Stomach (tissue), 9 donors: ENCODE data around the gene DKK2. TPM values are rescaled to one million over a fixed set of nuclear protein-coding genes. Genes with fewer than 3 reads are reported as not detected.
A peak's percentile ranks its signal among the peaks of the same experiment; 100 is the strongest.
"Not testable (repeated sequence)": the region's sequence is repeated elsewhere in the genome, so short reads cannot be mapped to it uniquely, and the experiment has no call there.

Source experiments
- DNase-seq, 2 donors: peaks; one replicate each; pipeline versions ENCODE4 v3.0.0 to v3.0.0-alpha.2; 2013 to 2019
- H3K27ac ChIP-seq, 5 donors: fragments of 200-600 bp in 4 of 5; sonication (generic) in 4 of 5; one replicate each; pipeline ENCODE4 v1.5.1; 2013 to 2019; ENCODE audit warnings: mild to moderate bottlenecking in 1 of 5, moderate library complexity in 1 of 5
- H3K27me3 ChIP-seq, 3 donors: fragments of 200-600 bp; sonication (generic); one replicate each; pipeline ENCODE4 v1.5.1; 2017 to 2019; ENCODE audit warnings: mixed run types in 1 of 3
- H3K36me3 ChIP-seq, 4 donors: fragments of 200-600 bp; sonication (generic); 1 replicate in 3 of 4; 2 replicates in 1 of 4; pipeline ENCODE4 v1.5.1; 2016 to 2019
- H3K4me1 ChIP-seq, 4 donors: fragments of 200-600 bp; sonication (generic); one replicate each; pipeline ENCODE4 v1.5.1; 2016 to 2019
- H3K4me3 ChIP-seq, 4 donors: fragments of 200-600 bp; sonication (generic) in 3 of 4; one replicate each; pipeline ENCODE4 v1.5.1; 2016 to 2019; ENCODE audit warnings: mild to moderate bottlenecking in 1 of 4
- H3K9me3 ChIP-seq, 4 donors: fragments of 200-600 bp; sonication (generic); one replicate each; pipeline ENCODE4 v1.5.1; 2016 to 2019
- CTCF ChIP-seq, 7 experiments: fragments of 450-650 bp in 4 of 7; fragments of 200-600 bp in 3 of 7; sonication (generic) in 3 of 7; IDR thresholded peaks; one replicate each; pipeline ENCODE4 v1.5.1; 2016 to 2019; ENCODE audit warnings: antibody characterized with exemption in 7 of 7, control low read depth in 2 of 7, mild to moderate bottlenecking in 1 of 7
- EP300 ChIP-seq: sonication (generic); formaldehyde crosslinking; IDR thresholded peaks from one replicate; pipeline ENCODE4 v1.6.1; 2017; ENCODE audit warnings: antibody characterized with exemption
- POLR2A ChIP-seq, 4 donors: fragments of 450-650 bp; IDR thresholded peaks; one replicate each; pipeline ENCODE4 v1.6.1; 2016; ENCODE audit warnings: antibody characterized with exemption in 4 of 4, control low read depth in 2 of 4, mild to moderate bottlenecking in 1 of 4, moderate library complexity in 1 of 4
- POLR2AphosphoS5 ChIP-seq, 3 donors: sonication (generic); formaldehyde crosslinking; IDR thresholded peaks; one replicate each; pipeline ENCODE4 v1.6.1; 2016; ENCODE audit warnings: antibody characterized with exemption in 3 of 3
- WGBS, 5 donors: extraction: QIAGEN DNeasy Blood & Tissue Kit in 3 of 5; methylation state at CpG; one replicate each; pipeline versions ENCODE4 v1.1.5 to v1.1.7; 2013 to 2018; 5-methylcytosine and 5-hydroxymethylcytosine counted together
- intact Hi-C: fragments of 100-400 bp; cut with DNase I; formaldehyde crosslinking; loops from one replicate; pipeline ENCODE4 v1.15.1; 2023; ENCODE audit warnings: low total_unique reads
- polyA plus RNA-seq, 3 donors: library from polyadenylated mRNA; stranded (reverse); fragments of 200-250 nt; gene quantifications; one replicate each; pipeline ENCODE4 v1.2.3, GENCODE V29; 2013
- total RNA-seq, 5 donors: library from RNA; depleted of rRNA; stranded (reverse); fragments of >200 nt; gene quantifications; one replicate each; pipeline versions ENCODE4 v1.1.0 to v1.2.3, GENCODE V29; 2014 to 2016
- donor health status: healthy with polysubstance abuse.
- donor health status: Bipolar disorder and iron deficiency.
- donor health status: healthy.

DKK2 gene
- total and polyA plus RNA-seq, 8 donors: 0.05 to 2.6 (median 0.58) TPM; not detected in 5

GRCh38 chr4:106909486-106910188 lies 126.5 kb downstream of the DKK2 start:
- no peaks in the 10 kb centered on the region for H3K27me3 ChIP-seq
- H3K4me1 ChIP-seq: no peaks in the 10 kb centered on the region
- intact Hi-C loops: no loop called here
- H3K9me3 ChIP-seq: no peaks in the 10 kb centered on the region
- no peak overlapping the region for H3K4me3 ChIP-seq
- H3K27ac ChIP-seq: no peak overlapping the region
- no peak for DNase-seq
- no peaks in the 10 kb centered on the region for H3K36me3 ChIP-seq
- TF ChIP-seq EP300 (no peak), POLR2A (IDR thresholded peaks at IDR 0.05) (no peak), CTCF (IDR thresholded peaks at IDR 0.05) (no peak), POLR2AphosphoS5 (IDR thresholded peaks at IDR 0.05) (no peak)
- WGBS, 5 donors: 65 to 85% (median 75%) methylated on average over 1 of the region's 1 CpG

- H3K27ac ChIP-seq, H3K9me3 ChIP-seq, DNase-seq, H3K4me3 ChIP-seq, H3K36me3 ChIP-seq, H3K27me3 ChIP-seq, intact Hi-C loops, H3K4me1 ChIP-seq: not testable (repeated sequence)
- WGBS, 5 donors: 91 to 95% (median 92%) methylated on average over 11 of the region's 11 CpGs
These were observed 128.1 kb downstream of the DKK2 start for GRCh38 chr4:106908049-106908448.

- Histone ChIP-seq H3K36me3 (no peaks in the 10 kb centered on the region), H3K27me3 (no peaks in the 10 kb centered on the region), H3K9me3 (no peaks in the 10 kb centered on the region), H3K4me1 (no peaks in the 10 kb centered on the region), H3K27ac (no peak overlapping the region), H3K4me3 (no peak overlapping the region)
- TF ChIP-seq POLR2A (IDR thresholded peaks at IDR 0.05) (no peak), CTCF (IDR thresholded peaks at IDR 0.05) (no peak), POLR2AphosphoS5 (IDR thresholded peaks at IDR 0.05) (no peak), EP300 (no peak)
- WGBS, 5 donors: 65 to 78% (median 71%) methylated on average over 2 of the region's 2 CpGs
- no peak for DNase-seq
- intact Hi-C loops: no loop called here
These were observed 128.9 kb downstream of the DKK2 start for GRCh38 chr4:106907216-106907615.

- Histone ChIP-seq H3K4me3 (no peak overlapping the region), H3K9me3 (no peaks in the 10 kb centered on the region), H3K4me1 (no peaks in the 10 kb centered on the region), H3K36me3 (no peaks in the 10 kb centered on the region), H3K27ac (no peak overlapping the region), H3K27me3 (no peaks in the 10 kb centered on the region)
- no peak for TF ChIP-seq POLR2AphosphoS5 (IDR thresholded peaks at IDR 0.05)
- no peak for TF ChIP-seq EP300
- TF ChIP-seq POLR2A (IDR thresholded peaks at IDR 0.05): no peak
- no peak for TF ChIP-seq CTCF (IDR thresholded peaks at IDR 0.05)
- intact Hi-C loops: no loop called here
- WGBS, 5 donors: 67 to 79% (median 70%) methylated on average over 1 of the region's 1 CpG
- DNase-seq: no peak
These were observed 129.4 kb downstream of the DKK2 start for GRCh38 chr4:106906728-106907127.

- H3K9me3 ChIP-seq: peaks cover 0 to 9% (median 6%) of the 10 kb centered on the region in 4 donors
- TF ChIP-seq CTCF (IDR thresholded peaks at IDR 0.05) (peak in 1 of 7 experiments; percentile 14), POLR2A (IDR thresholded peaks at IDR 0.05) (no peak)
- H3K36me3 ChIP-seq: no peaks in the 10 kb centered on the region
- no peaks in the 10 kb centered on the region for H3K4me1 ChIP-seq
- DNase-seq: peak in 1 of 2 donors; percentile 64
- 27 to 39% (median 35%) methylated on average over 4 of the region's 4 CpGs for WGBS, 5 donors
- H3K4me3 ChIP-seq: no peak overlapping the region
- no peak overlapping the region for H3K27ac ChIP-seq
- no peaks in the 10 kb centered on the region for H3K27me3 ChIP-seq
- intact Hi-C loops: no loop called here
These were observed 137.4 kb downstream of the DKK2 start for GRCh38 chr4:106898621-106899230.
